Vagina (tissue), 2 donors: ENCODE data around the gene RAPGEF3.

Experiments
- POLR2A ChIP-seq, 2 donors: fragments of 450-650 bp; IDR thresholded peaks; one replicate each; pipeline ENCODE4 v1.6.1; 2017; ENCODE audit warnings: antibody characterized with exemption in 2 of 2, mild to moderate bottlenecking in 2 of 2, moderate library complexity in 2 of 2
- POLR2AphosphoS5 ChIP-seq, 2 donors: sonication (generic); formaldehyde crosslinking; IDR thresholded peaks; one replicate each; pipeline ENCODE4 v1.9.0; 2017; ENCODE audit warnings: antibody characterized with exemption in 2 of 2, mild to moderate bottlenecking in 2 of 2, low read depth in 1 of 2; ENCODE audit not compliant: insufficient read depth in 1 of 2
- TF ChIP-seq, protein P1 (sequence below), 3 experiments: fragments of 450-650 bp in 2 of 3; fragments of 200-600 bp in 1 of 3; sonication (generic) in 1 of 3; IDR thresholded peaks; one replicate each; pipeline ENCODE4 v1.5.1; 2017 to 2019; ENCODE audit warnings: antibody characterized with exemption in 3 of 3, mild to moderate bottlenecking in 2 of 3, moderate library complexity in 2 of 3

DNA sequence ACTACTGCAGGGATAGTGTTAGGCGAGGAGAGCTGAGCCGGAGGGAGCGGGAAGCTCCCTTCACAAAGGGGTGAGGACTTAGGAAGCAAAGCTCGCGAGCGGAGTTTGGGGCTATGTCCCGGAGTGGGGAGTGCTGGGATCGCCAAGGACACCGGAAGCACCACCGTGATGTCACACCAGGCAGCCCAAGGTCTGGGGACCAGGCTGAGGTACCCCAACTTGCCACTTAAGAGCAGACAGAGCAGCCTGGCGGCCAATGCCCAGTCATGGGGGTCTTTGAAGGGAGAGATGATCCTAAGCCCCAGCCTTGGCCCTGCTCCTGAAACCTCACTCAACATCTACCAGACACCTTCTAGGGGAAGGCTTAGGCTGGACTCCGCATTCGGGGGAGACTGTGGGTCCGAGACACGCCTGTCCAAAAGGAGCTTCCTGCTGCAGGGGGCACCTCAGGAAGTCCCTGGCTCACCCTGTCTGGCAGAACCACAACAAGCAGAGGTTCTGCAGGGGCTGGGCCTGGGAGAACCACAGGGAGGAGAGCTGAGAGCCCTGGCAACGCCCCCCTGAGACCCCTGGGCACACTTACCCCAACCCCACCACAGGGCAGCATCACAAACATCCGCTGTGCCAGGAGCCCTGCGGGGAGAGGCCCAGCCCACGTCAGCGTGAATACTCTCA lies 32.1 kb upstream of the RAPGEF3 start:
- TF ChIP-seq, protein P1, sequence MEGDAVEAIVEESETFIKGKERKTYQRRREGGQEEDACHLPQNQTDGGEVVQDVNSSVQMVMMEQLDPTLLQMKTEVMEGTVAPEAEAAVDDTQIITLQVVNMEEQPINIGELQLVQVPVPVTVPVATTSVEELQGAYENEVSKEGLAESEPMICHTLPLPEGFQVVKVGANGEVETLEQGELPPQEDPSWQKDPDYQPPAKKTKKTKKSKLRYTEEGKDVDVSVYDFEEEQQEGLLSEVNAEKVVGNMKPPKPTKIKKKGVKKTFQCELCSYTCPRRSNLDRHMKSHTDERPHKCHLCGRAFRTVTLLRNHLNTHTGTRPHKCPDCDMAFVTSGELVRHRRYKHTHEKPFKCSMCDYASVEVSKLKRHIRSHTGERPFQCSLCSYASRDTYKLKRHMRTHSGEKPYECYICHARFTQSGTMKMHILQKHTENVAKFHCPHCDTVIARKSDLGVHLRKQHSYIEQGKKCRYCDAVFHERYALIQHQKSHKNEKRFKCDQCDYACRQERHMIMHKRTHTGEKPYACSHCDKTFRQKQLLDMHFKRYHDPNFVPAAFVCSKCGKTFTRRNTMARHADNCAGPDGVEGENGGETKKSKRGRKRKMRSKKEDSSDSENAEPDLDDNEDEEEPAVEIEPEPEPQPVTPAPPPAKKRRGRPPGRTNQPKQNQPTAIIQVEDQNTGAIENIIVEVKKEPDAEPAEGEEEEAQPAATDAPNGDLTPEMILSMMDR (IDR thresholded peaks at IDR 0.05) = no peak
- TF ChIP-seq POLR2AphosphoS5 (IDR thresholded peaks at IDR 0.05; ENCODE audit: insufficient read depth in 1 of 2, low read depth in 1 of 2) (no peak), POLR2A (IDR thresholded peaks at IDR 0.05) (no peak)
